Fibroblast of lung (primary cell): Measurements from ENCODE around the gene HSH2D.

Experiments used
- EZH2 ChIP-seq: IDR thresholded peaks from 2 replicates; pipeline ENCODE4 v1.5.1; 2012; ENCODE audit warnings: low read length, control low read depth, mild to moderate bottlenecking; ENCODE audit errors: missing control alignments
- TF ChIP-seq, protein P1 (sequence below), 2 donors: IDR thresholded peaks in 1 of 2; conservative IDR thresholded peaks in 1 of 2; 1 replicate in 1 of 2; 2 replicates in 1 of 2; pipeline ENCODE4 v1.5.1; 2011 to 2012; ENCODE audit warnings: low read length in 2 of 2, control low read depth in 1 of 2, inconsistent platforms in 1 of 2, low read depth in 1 of 2, mild to moderate bottlenecking in 1 of 2

- TF ChIP-seq, protein P1, sequence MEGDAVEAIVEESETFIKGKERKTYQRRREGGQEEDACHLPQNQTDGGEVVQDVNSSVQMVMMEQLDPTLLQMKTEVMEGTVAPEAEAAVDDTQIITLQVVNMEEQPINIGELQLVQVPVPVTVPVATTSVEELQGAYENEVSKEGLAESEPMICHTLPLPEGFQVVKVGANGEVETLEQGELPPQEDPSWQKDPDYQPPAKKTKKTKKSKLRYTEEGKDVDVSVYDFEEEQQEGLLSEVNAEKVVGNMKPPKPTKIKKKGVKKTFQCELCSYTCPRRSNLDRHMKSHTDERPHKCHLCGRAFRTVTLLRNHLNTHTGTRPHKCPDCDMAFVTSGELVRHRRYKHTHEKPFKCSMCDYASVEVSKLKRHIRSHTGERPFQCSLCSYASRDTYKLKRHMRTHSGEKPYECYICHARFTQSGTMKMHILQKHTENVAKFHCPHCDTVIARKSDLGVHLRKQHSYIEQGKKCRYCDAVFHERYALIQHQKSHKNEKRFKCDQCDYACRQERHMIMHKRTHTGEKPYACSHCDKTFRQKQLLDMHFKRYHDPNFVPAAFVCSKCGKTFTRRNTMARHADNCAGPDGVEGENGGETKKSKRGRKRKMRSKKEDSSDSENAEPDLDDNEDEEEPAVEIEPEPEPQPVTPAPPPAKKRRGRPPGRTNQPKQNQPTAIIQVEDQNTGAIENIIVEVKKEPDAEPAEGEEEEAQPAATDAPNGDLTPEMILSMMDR (conservative IDR thresholded peaks at IDR 0.05 in 1 of 2, IDR thresholded peaks at IDR 0.05 in 1 of 2; ENCODE audit: low read depth in 1 of 2, low read length in 2 of 2), result no peak
- no peak for TF ChIP-seq EZH2
Measured at GRCh38 chr19:16134510-16134909, 9.0 kb upstream of the HSH2D start.
